T-helper 1 cell (primary cell): ENCODE results near the gene POLA1.
"Not testable (repeated sequence)": the region's sequence is repeated elsewhere in the genome, so short reads cannot be mapped to it uniquely, and the experiment has no call there.

Experiments
- DNase-seq, 5 donors: peaks; one replicate each; pipeline ENCODE4 v3.0.0-alpha.2; 2012 to 2020

The POLA1 gene

GRCh38 chrX:24819807-24820206 lies 126.1 kb downstream of the POLA1 start:
- DNase-seq = not testable (repeated sequence)

GRCh38 chrX:24828147-24828546 lies 134.4 kb downstream of the POLA1 start:
- DNase-seq = no peak

GRCh38 chrX:24828600-24828999 lies 134.9 kb downstream of the POLA1 start:
- DNase-seq = no peak

- DNase-seq = no peak
Observed at GRCh38 chrX:24833695-24834094, 140.0 kb downstream of the POLA1 start.

- DNase-seq = no peak
Observed at GRCh38 chrX:24837966-24838365, 144.2 kb downstream of the POLA1 start.

GRCh38 chrX:24838629-24839028 lies 144.9 kb downstream of the POLA1 start:
- peak in 1 of 5 donors; percentile 19 for DNase-seq

GRCh38 chrX:24839331-24839730 lies 145.6 kb downstream of the POLA1 start:
- DNase-seq = no peak

- DNase-seq = no peak
Observed at GRCh38 chrX:24842486-24842885, 148.8 kb downstream of the POLA1 start.

GRCh38 chrX:24846550-24847150 lies 152.9 kb downstream of the POLA1 start:
- DNase-seq = no peak

- no peak for DNase-seq
Observed at GRCh38 chrX:24851289-24851688, 157.6 kb downstream of the POLA1 start.

GRCh38 chrX:24851780-24852179 lies 158.1 kb downstream of the POLA1 start:
- DNase-seq = no peak

- no peak for DNase-seq
Observed at GRCh38 chrX:24858004-24858746, 164.5 kb downstream of the POLA1 start.

GRCh38 chrX:24859211-24859841 lies 165.6 kb downstream of the POLA1 start:
- no peak for DNase-seq

- no peak for DNase-seq
Observed at GRCh38 chrX:24860140-24860539, 166.4 kb downstream of the POLA1 start.

- no peak for DNase-seq
Observed at GRCh38 chrX:24862343-24862742, 168.6 kb downstream of the POLA1 start.

GRCh38 chrX:24863779-24864178 lies 170.1 kb downstream of the POLA1 start:
- DNase-seq = not testable (repeated sequence)

GRCh38 chrX:24870143-24870542 lies 176.4 kb downstream of the POLA1 start:
- DNase-seq = no peak

- DNase-seq = no peak
Observed at GRCh38 chrX:24874604-24875247, 181.0 kb downstream of the POLA1 start.

- no peak for DNase-seq
Observed at GRCh38 chrX:24876530-24877287, 183.0 kb downstream of the POLA1 start.

- no peak for DNase-seq
Observed at GRCh38 chrX:24877288-24877664, 183.6 kb downstream of the POLA1 start.

GRCh38 chrX:24877854-24878650 lies 184.3 kb downstream of the POLA1 start:
- no peak for DNase-seq

- DNase-seq = no peak
Observed at GRCh38 chrX:24879679-24880078, 186.0 kb downstream of the POLA1 start.
